GM12873 (cell line): ENCODE measurements around the gene GRIK4.

Experiments used
- CTCF ChIP-seq: IDR thresholded peaks from 2 replicates; pipeline ENCODE4 v1.5.1; 2012; ENCODE audit warnings: low read depth, mild to moderate bottlenecking, moderate library complexity, low read length, control low read depth; ENCODE audit not compliant: insufficient read depth; ENCODE audit errors: missing control alignments

The GRIK4 gene

GRCh38 chr11:120708511-120709183 is 197.1 kb downstream of the GRIK4 start:
- no peak for TF ChIP-seq CTCF

DNA sequence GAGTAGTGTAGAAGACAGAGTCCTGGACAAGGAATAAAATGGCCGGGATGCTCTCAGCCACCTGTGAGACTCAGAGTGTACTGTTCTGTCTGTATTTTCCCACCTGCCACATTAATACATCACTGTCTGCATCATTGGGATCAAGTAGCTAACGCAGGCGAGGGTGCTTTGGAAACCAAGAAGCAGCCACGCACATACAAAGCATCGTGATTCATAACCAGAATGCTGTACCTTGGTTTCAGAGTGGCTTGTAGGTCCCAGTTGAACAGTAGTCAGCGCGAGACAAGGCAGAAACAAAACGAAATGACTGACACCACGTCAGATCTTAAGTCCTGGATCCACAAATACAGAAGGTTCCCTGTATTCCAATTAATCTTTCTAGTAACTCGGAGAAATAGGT is 198.3 kb downstream of the GRIK4 start:
- no peak for TF ChIP-seq CTCF

DNA sequence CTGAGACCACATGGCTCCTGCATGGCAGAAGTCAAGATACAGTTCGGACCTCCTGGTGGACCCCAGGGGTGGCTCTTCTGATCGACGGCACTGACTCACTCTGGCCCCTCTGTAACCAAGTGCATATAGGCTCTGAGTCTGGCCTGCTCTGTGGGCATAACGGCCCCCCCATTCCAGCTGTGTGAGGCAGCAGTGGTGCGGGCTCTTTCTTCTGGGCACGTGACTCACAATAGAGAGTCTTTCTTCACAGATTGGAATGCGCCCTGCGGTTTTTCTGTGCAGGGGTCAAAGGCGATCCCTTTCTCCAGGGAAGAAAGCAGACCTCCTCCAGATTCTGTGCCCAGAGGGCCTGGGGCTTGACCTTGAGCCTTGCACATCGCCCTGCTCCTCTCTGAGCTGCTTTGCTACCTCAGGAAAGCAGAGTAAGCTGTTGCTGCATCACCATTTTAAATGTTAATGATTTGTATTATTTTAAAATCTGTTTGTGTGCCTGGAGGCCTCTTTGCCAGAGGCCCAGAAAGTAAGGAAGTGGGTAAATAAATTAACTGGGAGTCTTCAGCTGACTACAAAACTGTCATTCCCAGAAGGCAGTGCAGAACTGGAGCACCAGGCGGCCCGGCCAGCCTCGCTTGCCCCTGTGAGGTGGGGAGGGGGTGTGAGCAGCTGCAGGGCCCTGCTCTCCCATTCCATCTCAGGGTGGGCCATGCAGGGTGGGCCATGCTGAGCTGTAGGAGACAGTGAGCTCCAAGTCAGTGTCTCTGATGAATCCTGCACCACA is 199.0 kb downstream of the GRIK4 start:
- TF ChIP-seq CTCF: no peak

DNA sequence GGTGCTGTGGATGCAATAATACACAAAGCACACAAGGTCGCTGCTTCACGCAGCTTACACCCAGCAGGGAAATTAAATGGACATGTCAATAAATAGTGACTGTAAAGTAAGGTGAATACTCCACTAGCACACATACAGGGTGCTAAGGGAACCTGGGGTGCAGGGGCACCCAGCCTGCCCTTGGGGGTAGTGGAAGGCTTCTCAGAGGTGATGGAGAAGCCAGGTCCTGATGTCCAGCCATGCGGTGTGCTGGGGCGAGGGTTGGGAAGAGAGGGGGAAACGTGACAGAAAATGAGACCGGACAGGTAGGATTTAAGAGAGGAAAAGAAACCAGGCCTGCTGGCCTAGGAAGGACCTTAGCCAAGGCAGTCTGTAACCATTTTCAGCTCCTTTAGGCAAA is 200.5 kb downstream of the GRIK4 start:
- TF ChIP-seq CTCF: no peak

- TF ChIP-seq CTCF: no peak
These were observed 201.3 kb downstream of the GRIK4 start for GRCh38 chr11:120712881-120713280.

- TF ChIP-seq CTCF: no peak
These were observed 201.7 kb downstream of the GRIK4 start for GRCh38 chr11:120713296-120713695.

DNA sequence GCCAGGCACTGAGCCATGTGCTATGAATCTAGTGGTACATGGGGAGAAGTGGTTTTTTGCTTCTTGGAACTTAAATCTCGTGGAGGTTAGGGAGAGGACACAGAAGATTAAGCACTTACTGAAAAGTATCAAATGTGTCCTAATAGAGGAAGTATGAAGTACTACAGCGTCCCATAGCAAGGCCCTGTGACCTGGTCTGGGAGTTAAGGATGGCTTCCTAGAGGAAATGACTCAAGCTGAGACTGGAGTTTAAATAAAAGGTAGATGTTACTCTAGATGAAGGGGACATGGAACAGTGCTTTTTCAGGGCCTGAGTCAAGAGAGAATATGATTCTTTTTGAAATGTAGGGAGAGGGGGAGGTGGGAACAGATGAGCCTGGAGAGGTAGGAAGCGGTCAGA is 202.9 kb downstream of the GRIK4 start:
- no peak for TF ChIP-seq CTCF
